Measurements from ENCODE around the gene YEATS4.

The YEATS4 gene

GRCh38 chr12:69392179-69392928 lies 32.8 kb downstream of the YEATS4 start:
- DNase-seq (ENCODE audit: low read depth) = no peak

DNA sequence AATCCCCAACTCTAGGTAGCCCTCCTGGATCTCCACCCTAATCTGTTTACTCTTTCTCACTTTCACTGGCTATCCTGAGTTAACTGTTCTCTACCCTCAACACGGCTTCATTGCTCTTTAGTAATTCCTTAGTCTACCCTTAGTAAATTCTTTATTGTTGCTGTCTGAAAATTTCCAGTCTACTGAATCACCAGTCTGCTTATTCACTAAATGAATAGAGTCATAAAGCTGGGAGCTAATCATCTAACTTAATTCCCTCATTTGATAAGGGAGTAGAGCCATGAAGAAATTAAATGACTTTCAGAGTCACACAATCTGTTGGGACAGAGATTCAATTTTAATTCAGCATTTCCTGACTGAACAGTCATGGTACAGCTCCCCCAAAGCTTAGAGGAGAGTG lies 36.5 kb downstream of the YEATS4 start:
- DNase-seq (ENCODE audit: low read depth) = no peak

DNA sequence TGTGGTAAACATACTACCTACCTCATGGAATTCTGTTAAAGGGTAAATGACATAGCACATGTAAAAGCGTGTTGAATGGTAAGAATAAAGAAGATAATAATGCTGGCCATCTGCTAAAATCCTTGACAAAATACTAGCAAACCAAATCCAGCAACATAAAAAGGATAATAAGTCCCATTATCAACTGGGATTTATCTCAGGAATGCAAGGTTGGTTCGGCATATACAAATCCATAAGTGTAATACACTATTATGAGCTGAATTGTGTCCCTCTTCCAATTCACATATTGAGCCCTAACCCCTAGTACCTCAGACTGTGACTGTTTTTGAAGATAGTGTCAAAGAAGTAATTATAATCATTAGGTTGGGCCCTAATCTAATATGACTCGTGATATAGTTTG lies 37.4 kb downstream of the YEATS4 start:
- no peak for DNase-seq (ENCODE audit: low read depth)

DNA sequence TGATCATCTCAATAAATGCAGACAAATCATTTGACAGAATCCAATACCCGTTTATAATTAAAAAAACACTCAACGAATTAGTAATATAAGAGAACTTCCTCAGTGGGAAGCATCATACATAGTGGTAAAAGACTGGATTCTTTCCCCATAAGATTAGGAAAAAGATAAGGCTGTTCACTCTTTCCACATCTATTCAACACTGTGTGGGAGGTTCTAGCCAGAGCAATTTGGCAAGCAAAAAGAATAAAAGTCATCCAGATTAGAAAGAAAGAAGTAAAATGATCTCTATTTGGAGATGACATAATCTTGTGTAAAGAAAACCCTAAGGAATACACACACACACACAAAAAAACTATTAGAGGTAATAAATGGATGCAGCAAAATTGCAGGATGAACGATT lies 38.4 kb downstream of the YEATS4 start:
- no peak for DNase-seq (ENCODE audit: low read depth)

GRCh38 chr12:69401940-69402339 lies 42.4 kb downstream of the YEATS4 start:
- DNase-seq (ENCODE audit: low read depth) = no peak

DNA sequence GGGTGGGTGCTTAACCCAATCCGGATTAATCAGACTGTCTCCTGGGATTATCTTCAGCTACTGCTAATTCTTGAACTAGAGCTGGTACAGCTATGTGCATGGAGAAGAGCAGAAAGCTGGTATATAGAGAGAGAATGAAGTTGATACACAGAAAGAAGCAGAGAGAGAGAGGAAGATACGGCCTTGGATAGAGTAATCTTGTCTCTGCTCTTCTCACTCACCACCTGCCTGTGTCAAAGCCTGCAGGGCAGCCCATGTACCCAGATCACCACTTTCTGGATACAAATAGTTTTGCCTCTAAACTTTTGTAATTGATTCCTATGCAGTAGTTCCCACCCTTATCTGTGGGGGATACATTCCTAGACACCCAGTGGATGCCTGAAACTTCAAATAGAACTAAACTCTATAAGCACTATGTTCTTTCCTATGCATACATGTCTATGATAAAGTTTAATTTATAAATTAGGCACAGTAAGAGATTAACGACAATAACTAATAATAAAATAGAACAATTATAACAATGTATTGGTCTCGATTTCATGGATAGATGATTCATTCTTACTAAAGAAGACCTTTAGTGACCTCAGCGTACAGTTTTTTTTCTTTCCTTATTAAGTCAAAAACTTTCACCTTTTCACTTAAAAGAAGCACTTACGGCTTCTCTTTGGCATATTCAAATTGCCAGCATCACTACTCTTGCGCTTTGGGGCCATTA lies 45.5 kb downstream of the YEATS4 start:
- DNase-seq (ENCODE audit: low read depth) = no peak

DNA sequence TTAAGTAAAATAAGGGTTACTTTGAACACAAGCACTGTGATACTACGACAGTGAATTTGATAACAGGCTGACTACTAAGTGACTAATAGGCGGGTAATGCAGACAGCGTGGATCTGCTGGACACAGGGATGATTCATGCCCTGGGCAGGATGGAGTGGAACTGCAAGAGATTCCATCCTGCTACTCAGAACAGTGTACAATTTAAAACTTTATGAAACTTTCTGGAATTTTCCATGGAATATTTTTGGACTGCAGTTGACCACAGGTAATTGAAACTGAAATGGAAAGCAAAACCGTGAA lies 46.0 kb downstream of the YEATS4 start:
- DNase-seq (ENCODE audit: low read depth) = peak; percentile 93

DNA sequence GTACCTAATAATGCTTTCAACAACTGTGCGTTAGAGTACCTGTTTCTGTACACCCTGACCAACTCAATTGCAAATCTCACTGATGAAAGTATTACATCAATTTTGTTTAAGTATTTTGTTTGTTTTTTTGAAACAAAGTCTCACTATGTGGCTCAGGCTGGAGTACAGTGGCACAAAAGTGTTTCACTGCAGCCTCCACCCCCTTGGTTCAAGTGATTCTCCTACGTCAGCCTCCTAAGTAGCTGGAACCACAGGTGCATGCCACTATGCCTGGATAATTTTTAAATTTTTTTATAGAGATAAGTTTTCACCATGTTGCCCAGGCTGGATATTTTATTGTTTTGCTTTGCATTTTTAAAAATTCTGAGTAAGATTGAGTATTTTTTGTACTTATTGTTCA lies 46.7 kb downstream of the YEATS4 start:
- DNase-seq (ENCODE audit: low read depth) = no peak

- no peak for DNase-seq (ENCODE audit: low read depth)
Observed at GRCh38 chr12:69410571-69410970, 51.0 kb downstream of the YEATS4 start.

DNA sequence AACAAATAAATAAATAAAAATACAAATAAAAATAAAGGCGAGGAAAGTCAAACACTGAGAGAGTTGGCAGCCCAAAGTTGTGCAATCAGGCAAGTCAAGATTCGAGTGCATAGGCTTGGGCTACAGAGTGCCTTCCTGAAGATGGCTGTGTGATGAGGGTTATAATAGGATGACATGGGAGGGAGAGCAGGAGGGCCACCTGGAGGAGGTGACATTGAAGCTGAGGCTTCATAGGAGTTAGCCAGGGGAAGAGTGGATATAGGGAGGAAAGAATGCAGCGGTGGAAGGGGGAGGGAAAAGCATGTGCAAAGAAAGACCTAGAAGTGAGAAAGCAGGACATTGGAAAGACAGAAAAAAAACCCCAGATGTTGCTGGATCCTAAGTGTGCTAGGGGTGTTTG lies 53.1 kb downstream of the YEATS4 start:
- DNase-seq (ENCODE audit: low read depth) = no peak

DNA sequence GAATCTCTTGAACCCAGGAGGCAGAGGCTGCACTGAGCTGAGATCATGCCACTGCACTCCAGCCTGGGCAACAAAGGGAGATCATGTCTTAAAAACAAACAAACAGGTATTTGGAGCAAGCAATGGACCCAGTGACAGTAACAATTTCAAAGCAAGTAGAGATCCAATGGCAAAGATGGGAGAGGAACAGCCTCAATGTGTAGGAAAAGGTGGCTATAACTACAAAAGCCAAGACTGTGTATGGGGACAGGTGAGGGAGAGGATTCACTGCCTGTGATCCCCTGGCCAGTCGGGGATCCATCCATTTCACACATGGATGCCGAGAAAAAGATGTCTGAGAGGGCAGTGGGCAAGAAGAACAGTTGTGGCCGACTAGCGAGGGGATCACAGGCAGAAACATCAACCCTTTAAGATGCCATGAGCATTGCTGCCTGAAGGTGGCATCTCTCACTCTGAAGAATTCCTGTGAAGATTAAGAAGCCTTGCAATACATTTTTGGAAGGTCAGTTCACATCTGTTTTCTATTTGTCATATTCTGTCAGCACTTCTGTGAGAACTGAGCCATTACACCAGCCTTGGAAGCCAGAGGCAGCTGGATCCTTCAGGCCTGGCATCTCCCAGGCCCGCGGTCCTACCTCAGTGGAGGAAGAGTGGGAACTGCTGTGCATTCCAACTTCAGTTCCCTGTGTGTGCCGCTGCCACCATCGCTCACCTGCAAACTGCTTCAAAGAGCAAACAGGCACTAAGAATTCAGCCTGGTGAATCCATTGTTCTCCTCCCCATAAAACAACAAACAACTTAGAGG lies 56.1 kb downstream of the YEATS4 start:
- peak; percentile 66 for DNase-seq (ENCODE audit: low read depth)

DNA sequence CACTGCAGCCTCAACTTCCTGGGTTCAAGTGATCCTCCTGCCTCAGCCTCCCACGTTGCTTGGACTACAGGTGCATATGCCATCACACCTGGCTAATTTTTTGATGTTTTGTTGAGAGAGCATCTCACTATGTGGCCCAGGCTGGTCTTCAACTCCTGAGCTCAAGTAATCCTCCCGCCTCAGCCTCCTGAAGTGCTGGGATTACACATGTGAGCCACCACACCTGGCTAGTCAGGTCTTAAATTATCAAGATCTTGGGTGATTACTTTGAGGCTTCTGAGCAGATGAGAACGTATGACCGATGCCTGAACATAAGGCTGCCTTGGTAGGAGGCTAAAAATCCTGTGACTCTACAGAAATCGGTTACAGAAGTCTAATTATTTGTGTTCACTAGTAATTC lies 57.7 kb downstream of the YEATS4 start:
- no peak for DNase-seq (ENCODE audit: low read depth)

- DNase-seq (ENCODE audit: low read depth) = no peak
Observed at GRCh38 chr12:69417741-69418167, 58.2 kb downstream of the YEATS4 start.

DNA sequence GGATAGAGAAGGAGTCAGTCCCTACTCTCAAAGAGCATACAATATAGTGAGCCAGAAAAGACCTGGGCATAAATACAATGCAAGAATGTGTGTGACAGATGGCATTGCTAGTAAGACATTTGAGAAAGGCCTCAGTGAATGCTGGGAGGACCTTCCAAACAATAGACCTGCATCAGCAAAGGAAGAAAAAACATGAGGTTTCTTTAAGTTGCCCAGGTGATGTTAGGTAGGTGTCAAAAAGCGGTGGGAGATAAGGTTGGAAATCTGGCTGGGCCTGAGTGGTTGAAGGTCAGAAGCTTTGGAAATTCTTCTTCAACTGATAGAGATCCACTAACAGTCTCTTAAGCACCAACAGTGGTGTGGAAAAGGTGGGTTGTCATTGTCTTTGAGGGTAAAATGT lies 60.2 kb downstream of the YEATS4 start:
- DNase-seq (ENCODE audit: low read depth) = no peak

DNA sequence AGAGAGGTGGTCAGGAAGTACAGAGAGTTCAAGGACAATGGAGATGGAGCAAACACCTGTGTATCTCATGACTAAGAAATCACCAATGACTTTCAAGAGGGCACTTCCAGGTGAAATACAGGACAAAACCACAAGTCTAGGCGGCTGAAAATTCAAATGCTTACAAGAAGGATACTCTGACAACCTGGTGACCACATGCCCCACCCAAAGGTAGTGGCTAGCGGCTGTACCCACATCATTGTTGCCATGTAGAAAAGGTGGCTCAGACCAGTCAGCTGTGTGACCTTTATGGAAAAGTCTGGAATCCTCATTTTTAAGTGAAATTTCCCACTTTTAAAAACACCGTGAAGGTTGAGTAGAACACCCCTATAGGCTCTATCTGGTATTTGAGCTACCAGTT lies 62.0 kb downstream of the YEATS4 start:
- DNase-seq (ENCODE audit: low read depth) = no peak

DNA sequence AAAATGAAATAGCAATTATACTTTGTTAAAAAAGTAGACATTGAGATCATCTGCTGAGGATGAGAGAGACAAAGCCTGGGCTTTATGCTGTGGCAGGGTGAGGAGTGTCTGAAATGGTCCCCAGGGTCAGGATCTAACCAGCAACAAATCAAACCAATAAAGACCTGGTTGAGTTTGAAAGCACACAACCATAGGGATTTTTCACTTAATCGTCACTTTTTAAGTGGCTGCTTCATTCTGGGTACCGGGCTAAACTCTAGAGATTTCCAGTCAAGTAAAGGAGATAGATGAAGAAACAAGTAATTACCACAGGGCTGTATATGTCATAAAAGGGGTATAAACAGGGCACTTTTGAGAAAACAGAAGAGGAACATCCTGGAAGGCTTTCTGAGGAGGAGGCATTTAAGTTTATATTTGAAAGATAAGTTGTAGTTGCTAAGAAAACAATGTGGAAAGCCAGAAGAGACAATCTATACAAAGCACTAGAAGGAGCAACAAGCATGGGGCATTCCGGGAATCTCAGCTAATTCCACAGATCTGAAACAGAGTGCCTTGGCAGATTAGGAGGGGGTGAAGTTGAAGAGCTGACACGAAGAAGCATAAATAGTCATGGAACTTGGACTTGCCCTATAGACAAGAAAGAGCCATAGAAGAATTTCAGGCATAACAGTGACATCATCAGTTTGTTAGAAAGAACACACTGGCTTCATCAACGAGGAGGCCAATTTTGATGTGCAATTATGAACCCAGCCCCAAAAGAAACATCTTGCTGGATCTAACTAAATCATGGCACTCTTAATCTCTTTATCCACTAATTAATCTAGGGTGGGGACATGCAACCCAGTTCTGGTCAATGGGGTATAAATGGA lies 63.7 kb downstream of the YEATS4 start:
- no peak for DNase-seq (ENCODE audit: low read depth)

GRCh38 chr12:69425417-69425816 lies 65.9 kb downstream of the YEATS4 start:
- no peak for DNase-seq (ENCODE audit: low read depth)

- no peak for DNase-seq (ENCODE audit: low read depth)
Observed at GRCh38 chr12:69428351-69429073, 69.0 kb downstream of the YEATS4 start.

DNA sequence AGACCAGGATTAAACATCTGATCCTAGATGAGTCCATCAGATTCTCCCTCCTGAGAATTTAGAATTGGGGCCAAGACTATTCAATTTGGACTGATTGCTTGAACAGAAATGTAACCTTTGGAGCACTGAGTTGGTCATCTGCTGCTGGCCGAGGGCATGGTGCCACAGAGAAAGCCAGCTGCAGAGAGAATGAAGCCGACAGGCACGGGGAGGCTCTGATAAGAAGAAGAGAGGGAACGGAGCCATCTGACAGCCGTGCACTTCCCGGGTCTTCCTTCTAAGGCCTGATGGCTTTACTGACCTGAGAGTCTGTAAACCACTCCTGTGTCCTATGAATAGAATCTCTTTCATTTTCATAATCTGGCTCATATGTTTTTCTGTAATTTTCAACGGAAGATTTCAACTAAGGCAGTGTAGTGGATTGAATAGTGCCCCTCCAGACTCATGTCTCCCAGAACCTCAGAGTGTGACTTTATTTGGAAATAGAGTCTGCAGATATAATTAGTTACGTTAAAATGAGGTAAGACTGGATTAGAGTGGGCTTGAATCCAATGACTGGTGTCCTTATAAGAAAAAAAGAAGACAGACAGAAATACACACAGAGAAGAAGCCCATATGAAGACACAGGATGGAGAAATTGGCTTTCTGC lies 71.5 kb downstream of the YEATS4 start:
- DNase-seq (ENCODE audit: low read depth) = no peak

DNA sequence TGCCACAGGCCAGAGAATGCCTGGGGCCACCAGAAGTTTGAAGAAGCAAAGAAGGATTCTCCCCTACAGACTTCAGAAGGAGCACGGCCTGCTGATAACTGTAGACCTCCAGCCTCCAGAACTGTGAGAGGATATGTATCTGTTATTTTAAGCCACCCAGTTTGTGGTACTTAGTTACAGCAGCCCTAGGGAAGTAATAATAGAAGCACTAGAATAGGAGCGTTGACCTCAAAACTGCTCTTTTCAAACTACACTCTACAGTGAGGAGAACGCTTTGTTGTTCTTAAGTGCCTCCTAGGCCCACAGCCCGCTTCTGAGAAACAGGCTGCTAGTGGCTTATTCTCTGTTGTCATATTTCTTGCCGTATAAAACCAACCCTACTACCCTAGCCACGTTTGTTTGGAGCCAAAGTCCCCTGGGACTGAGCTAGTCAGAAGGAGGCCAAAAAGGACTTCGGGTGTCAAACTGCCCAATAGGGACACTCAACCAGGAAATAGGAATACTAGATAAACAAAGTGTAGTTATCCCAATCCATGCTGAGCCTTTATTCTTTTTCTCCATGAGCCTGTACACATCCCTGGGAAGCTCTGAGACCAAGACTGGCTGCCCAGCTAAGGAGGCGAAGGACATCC lies 72.2 kb downstream of the YEATS4 start:
- no peak for DNase-seq (ENCODE audit: low read depth)

Measured in HS-27A (cell line).